D721Med (cell line): ENCODE data around the gene AMACR.

Source experiments
- DNase-seq: peaks from one replicate; pipeline ENCODE4 v3.0.0; 2011; ENCODE audit warnings: low spot score; ENCODE audit not compliant: insufficient read length
- FAIRE-seq: peaks from 2 replicates; lab custom pipeline; 2011; peaks lifted over from hg19 to GRCh38; lab: Jason Lieb, UNC
- CTCF ChIP-seq: IDR thresholded peaks from 2 replicates; pipeline ENCODE4 v1.5.1; 2012; ENCODE audit warnings: mild to moderate bottlenecking, control low read depth; ENCODE audit not compliant: insufficient read depth; ENCODE audit errors: missing control alignments

Gene AMACR

GRCh38 chr5:34026089-34026761 lies 18.4 kb upstream of the AMACR start:
- FAIRE-seq = no peak
- no peak for TF ChIP-seq CTCF
- DNase-seq = no peak

GRCh38 chr5:34022121-34022705 lies 14.4 kb upstream of the AMACR start:
- DNase-seq = no peak
- no peak for TF ChIP-seq CTCF
- no peak for FAIRE-seq

DNA sequence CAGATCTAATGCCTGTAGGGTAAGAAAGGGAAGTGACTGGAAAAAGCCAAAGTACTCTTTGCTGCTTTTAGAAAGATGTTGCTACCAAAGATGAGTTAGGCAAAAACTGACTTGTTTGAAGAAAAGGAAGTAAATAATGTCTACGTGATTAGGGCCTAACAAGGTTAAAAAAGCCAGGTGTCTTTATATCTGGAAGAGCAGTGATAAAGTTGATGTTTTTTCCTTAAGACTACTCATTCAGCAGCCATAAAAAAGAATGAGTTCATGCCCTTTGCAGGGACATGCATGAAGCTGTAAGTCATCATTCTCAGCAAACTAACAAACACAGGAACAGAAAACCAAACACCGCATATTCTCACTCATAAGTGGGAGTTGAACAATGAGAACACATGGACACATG lies 13.5 kb upstream of the AMACR start:
- no peak for DNase-seq
- no peak for FAIRE-seq

DNA sequence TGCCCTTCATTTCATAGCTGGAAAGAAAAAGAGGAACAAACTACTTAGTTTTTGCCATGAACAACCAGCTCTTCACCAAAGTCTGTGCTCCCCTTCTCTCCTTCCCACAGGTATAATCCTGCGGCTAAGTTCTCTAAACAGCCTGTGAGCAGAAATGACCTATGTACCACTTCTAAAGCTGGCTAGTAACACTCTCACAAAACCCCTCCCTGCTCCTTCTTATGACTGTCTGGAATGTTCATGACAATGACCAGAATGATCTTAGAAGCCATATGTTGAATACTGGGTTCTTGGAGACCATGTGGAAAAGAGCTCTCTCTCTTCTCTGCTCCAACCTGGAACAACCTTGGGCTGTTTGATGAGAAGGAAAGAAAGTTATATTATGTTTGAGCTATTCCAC lies 12.9 kb upstream of the AMACR start:
- no peak for FAIRE-seq
- DNase-seq = no peak
- no peak for TF ChIP-seq CTCF

More for the DNA sequence above, 13.5 kb upstream of the AMACR start:
- no peak for TF ChIP-seq CTCF

- no peak for TF ChIP-seq CTCF
- DNase-seq = no peak
- no peak for FAIRE-seq
These were observed 9.4 kb upstream of the AMACR start for GRCh38 chr5:34017254-34017653.

DNA sequence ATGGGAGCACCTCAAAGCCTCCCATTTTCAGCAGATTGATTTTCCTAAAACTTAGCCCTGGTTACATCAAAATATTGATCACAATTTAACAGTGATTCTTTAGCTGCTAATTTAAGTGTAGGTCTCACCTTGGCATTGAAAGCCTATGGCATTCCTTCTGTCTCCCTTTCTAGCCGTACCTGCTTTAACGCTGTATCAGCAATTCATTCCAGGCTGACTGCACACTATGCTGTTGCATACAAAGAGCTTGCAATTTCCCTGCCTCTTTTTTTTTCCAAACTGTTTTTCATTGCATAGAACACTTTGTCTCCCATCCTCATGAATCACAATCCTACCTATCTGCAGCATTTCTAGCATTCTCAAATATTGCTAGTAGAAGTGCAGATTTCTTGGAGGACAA lies 8.9 kb upstream of the AMACR start:
- DNase-seq (no peak), FAIRE-seq (no peak)
- TF ChIP-seq CTCF = no peak

DNA sequence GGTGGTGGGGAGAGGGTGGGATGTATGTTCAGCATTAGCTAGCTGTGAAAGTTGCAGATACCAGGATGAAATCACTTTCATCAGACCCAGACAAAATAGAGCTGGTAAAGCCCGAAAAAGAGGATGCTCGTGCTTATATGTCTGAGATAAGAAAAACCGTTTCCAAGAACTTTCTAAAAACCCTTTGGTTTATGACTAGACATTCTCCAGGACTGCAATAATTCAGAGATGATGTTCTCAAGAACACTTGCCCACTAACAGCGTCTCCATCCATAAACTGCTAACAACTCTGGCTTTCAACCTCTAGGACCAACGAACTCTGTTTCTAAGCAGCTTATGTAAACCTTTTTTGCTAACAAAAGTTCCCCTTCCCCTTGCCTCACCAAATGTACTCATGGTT lies 8.4 kb upstream of the AMACR start:
- DNase-seq (no peak), FAIRE-seq (no peak)
- TF ChIP-seq CTCF = no peak
